SJCRH30 (cell line): ENCODE measurements around the gene BMPR1A. TPM values are rescaled to one million over a fixed set of nuclear protein-coding genes. Genes with fewer than 3 reads are reported as not detected.
A peak's percentile ranks its signal among the peaks of the same experiment; 100 is the strongest.
"Not testable (repeated sequence)": the region's sequence is repeated elsewhere in the genome, so short reads cannot be mapped to it uniquely, and the experiment has no call there.

ENCODE experiments used
- DNase-seq, 2 experiments: peaks; one replicate each; pipeline ENCODE4 v3.0.0-alpha.2; 2015 to 2020
- H3K27ac ChIP-seq: fragments of 250-450 bp; sonication (Bioruptor Pico); 2 replicates; pipeline ENCODE4 v1.5.1; 2020; ENCODE audit warnings: mild to moderate bottlenecking, moderate library complexity
- H3K27me3 ChIP-seq: fragments of 250-450 bp; sonication (Bioruptor Pico); 2 replicates; pipeline ENCODE4 v1.5.1; 2020; ENCODE audit warnings: mild to moderate bottlenecking, moderate library complexity
- H3K36me3 ChIP-seq: fragments of 250-450 bp; sonication (Bioruptor Pico); 2 replicates; pipeline ENCODE4 v1.5.1; 2020; ENCODE audit warnings: mild to moderate bottlenecking, moderate library complexity
- H3K4me1 ChIP-seq: fragments of 250-450 bp; sonication (Bioruptor Pico); 2 replicates; pipeline ENCODE4 v1.5.1; 2020; ENCODE audit warnings: mild to moderate bottlenecking, moderate library complexity
- H3K4me3 ChIP-seq: fragments of 250-450 bp; sonication (Bioruptor Pico); 2 replicates; pipeline ENCODE4 v1.5.1; 2020; ENCODE audit warnings: mild to moderate bottlenecking, moderate library complexity
- H3K9me3 ChIP-seq: fragments of 250-450 bp; sonication (Bioruptor Pico); replicated peaks from 2 replicates; pipeline ENCODE4 v1.5.1; 2020; ENCODE audit warnings: mild to moderate bottlenecking, moderate library complexity
- total RNA-seq: library from RNA; depleted of rRNA; stranded (reverse); fragments of >200 nt; shearing (Covaris generic); gene quantifications from 2 replicates; pipeline ENCODE4 v1.2.3, GENCODE V29; 2014

BMPR1A gene
- total RNA-seq, 1 experiment from 2014 or later, result 36.3 TPM

GRCh38 chr10:86721232-86721631 lies 35.2 kb upstream of the BMPR1A start:
- Histone ChIP-seq H3K27ac (no peak overlapping the region), H3K4me1 (no peaks in the 10 kb centered on the region), H3K36me3 (no peaks in the 10 kb centered on the region), H3K27me3 (no peaks in the 10 kb centered on the region), H3K4me3 (no peak overlapping the region), H3K9me3 (no peaks in the 10 kb centered on the region)
- no peak for DNase-seq

- no peak overlapping the region for H3K4me3 ChIP-seq
- no peaks in the 10 kb centered on the region for H3K36me3 ChIP-seq
- H3K9me3 ChIP-seq, result no peaks in the 10 kb centered on the region
- H3K27ac ChIP-seq, result no peak overlapping the region
- DNase-seq, result no peak
- H3K27me3 ChIP-seq, result no peaks in the 10 kb centered on the region
- no peaks in the 10 kb centered on the region for H3K4me1 ChIP-seq
These were observed 33.4 kb upstream of the BMPR1A start for GRCh38 chr10:86723009-86723408.

- Histone ChIP-seq H3K4me1 (no peaks in the 10 kb centered on the region), H3K9me3 (no peaks in the 10 kb centered on the region), H3K4me3 (no peak overlapping the region), H3K27me3 (no peaks in the 10 kb centered on the region), H3K36me3 (no peaks in the 10 kb centered on the region), H3K27ac (no peak overlapping the region)
- DNase-seq, result no peak
These were observed 32.0 kb upstream of the BMPR1A start for GRCh38 chr10:86724445-86724844.

- no peaks in the 10 kb centered on the region for H3K36me3 ChIP-seq
- no peak for DNase-seq
These were observed 30.3 kb upstream of the BMPR1A start for GRCh38 chr10:86725980-86726676.

GRCh38 chr10:86726677-86726999 lies 29.8 kb upstream of the BMPR1A start:
- Histone ChIP-seq H3K27ac (no peak overlapping the region), H3K9me3 (no peaks in the 10 kb centered on the region), H3K4me1 (no peaks in the 10 kb centered on the region), H3K36me3 (no peaks in the 10 kb centered on the region), H3K27me3 (no peaks in the 10 kb centered on the region), H3K4me3 (no peak overlapping the region)
- no peak for DNase-seq

More at GRCh38 chr10:86725980-86726676, 30.3 kb upstream of the BMPR1A start:
- Histone ChIP-seq H3K4me3 (no peak overlapping the region), H3K9me3 (no peaks in the 10 kb centered on the region), H3K4me1 (no peaks in the 10 kb centered on the region), H3K27ac (no peak overlapping the region), H3K27me3 (no peaks in the 10 kb centered on the region)

- no peaks in the 10 kb centered on the region for H3K4me1 ChIP-seq
- no peak for DNase-seq
- H3K27me3 ChIP-seq, result no peaks in the 10 kb centered on the region
- H3K9me3 ChIP-seq, result no peaks in the 10 kb centered on the region
- H3K36me3 ChIP-seq, result no peaks in the 10 kb centered on the region
- no peak overlapping the region for H3K4me3 ChIP-seq
- no peak overlapping the region for H3K27ac ChIP-seq
These were observed 28.9 kb upstream of the BMPR1A start for GRCh38 chr10:86727470-86727869.

- H3K36me3 ChIP-seq, result no peaks in the 10 kb centered on the region
- H3K4me1 ChIP-seq, result no peaks in the 10 kb centered on the region
- no peaks in the 10 kb centered on the region for H3K9me3 ChIP-seq
- no peak for DNase-seq
- H3K27me3 ChIP-seq, result no peaks in the 10 kb centered on the region
- H3K4me3 ChIP-seq, result no peak overlapping the region
- no peak overlapping the region for H3K27ac ChIP-seq
These were observed 28.4 kb upstream of the BMPR1A start for GRCh38 chr10:86728056-86728455.

GRCh38 chr10:86729677-86730076 lies 26.7 kb upstream of the BMPR1A start:
- Histone ChIP-seq H3K9me3 (no peaks in the 10 kb centered on the region), H3K4me1 (no peaks in the 10 kb centered on the region), H3K27me3 (no peaks in the 10 kb centered on the region), H3K4me3 (no peak overlapping the region), H3K36me3 (no peaks in the 10 kb centered on the region), H3K27ac (no peak overlapping the region)
- no peak for DNase-seq

GRCh38 chr10:86730227-86730626 lies 26.2 kb upstream of the BMPR1A start:
- H3K4me3 ChIP-seq, result no peak overlapping the region

GRCh38 chr10:86732771-86733170 lies 23.6 kb upstream of the BMPR1A start:
- DNase-seq, result no peak
- Histone ChIP-seq H3K27ac (no peak overlapping the region), H3K9me3 (no peaks in the 10 kb centered on the region), H3K4me1 (no peaks in the 10 kb centered on the region), H3K36me3 (no peaks in the 10 kb centered on the region), H3K27me3 (no peaks in the 10 kb centered on the region), H3K4me3 (no peak overlapping the region; the same call in 1 of the 2 replicates)

More at GRCh38 chr10:86730227-86730626, 26.2 kb upstream of the BMPR1A start:
- H3K27ac ChIP-seq, result no peak overlapping the region
- no peaks in the 10 kb centered on the region for H3K36me3 ChIP-seq
- no peak for DNase-seq
- no peaks in the 10 kb centered on the region for H3K27me3 ChIP-seq
- no peaks in the 10 kb centered on the region for H3K9me3 ChIP-seq
- H3K4me1 ChIP-seq, result no peaks in the 10 kb centered on the region

GRCh38 chr10:86733260-86733671 lies 23.2 kb upstream of the BMPR1A start:
- Histone ChIP-seq H3K36me3 (no peaks in the 10 kb centered on the region), H3K27me3 (no peaks in the 10 kb centered on the region), H3K4me1 (no peaks in the 10 kb centered on the region), H3K4me3 (peak overlapping the region; percentile 28), H3K9me3 (no peaks in the 10 kb centered on the region), H3K27ac (no peak overlapping the region)
- peak; percentile 20 to 50 for DNase-seq

- Histone ChIP-seq H3K9me3 (no peaks in the 10 kb centered on the region), H3K36me3 (no peaks in the 10 kb centered on the region), H3K4me1 (no peaks in the 10 kb centered on the region), H3K4me3 (no peak overlapping the region), H3K27me3 (no peaks in the 10 kb centered on the region), H3K27ac (no peak overlapping the region)
- no peak for DNase-seq
These were observed 22.0 kb upstream of the BMPR1A start for GRCh38 chr10:86734207-86734988.

GRCh38 chr10:86735278-86735677 lies 21.1 kb upstream of the BMPR1A start:
- not testable (repeated sequence) for H3K36me3 ChIP-seq, H3K4me3 ChIP-seq, H3K27ac ChIP-seq, H3K27me3 ChIP-seq, DNase-seq, H3K9me3 ChIP-seq, H3K4me1 ChIP-seq

GRCh38 chr10:86742230-86742629 lies 14.2 kb upstream of the BMPR1A start:
- Histone ChIP-seq H3K27me3 (no peaks in the 10 kb centered on the region), H3K27ac (no peak overlapping the region), H3K36me3 (no peaks in the 10 kb centered on the region), H3K4me3 (no peak overlapping the region), H3K9me3 (no peaks in the 10 kb centered on the region), H3K4me1 (no peaks in the 10 kb centered on the region)
- no peak for DNase-seq

- Histone ChIP-seq H3K4me3 (no peak overlapping the region), H3K9me3 (no peaks in the 10 kb centered on the region), H3K27ac (no peak overlapping the region), H3K27me3 (no peaks in the 10 kb centered on the region), H3K4me1 (no peaks in the 10 kb centered on the region), H3K36me3 (no peaks in the 10 kb centered on the region)
- no peak for DNase-seq
These were observed 12.2 kb upstream of the BMPR1A start for GRCh38 chr10:86744067-86744725.
